EL (cell line): ENCODE results near the gene WDR70.
A peak's percentile ranks its signal among the peaks of the same experiment; 100 is the strongest.
"Not testable (repeated sequence)": the region's sequence is repeated elsewhere in the genome, so short reads cannot be mapped to it uniquely, and the experiment has no call there.

Source experiments
- DNase-seq: peaks from one replicate; pipeline ENCODE4 v3.0.0-alpha.2; 2016

Gene WDR70

DNA sequence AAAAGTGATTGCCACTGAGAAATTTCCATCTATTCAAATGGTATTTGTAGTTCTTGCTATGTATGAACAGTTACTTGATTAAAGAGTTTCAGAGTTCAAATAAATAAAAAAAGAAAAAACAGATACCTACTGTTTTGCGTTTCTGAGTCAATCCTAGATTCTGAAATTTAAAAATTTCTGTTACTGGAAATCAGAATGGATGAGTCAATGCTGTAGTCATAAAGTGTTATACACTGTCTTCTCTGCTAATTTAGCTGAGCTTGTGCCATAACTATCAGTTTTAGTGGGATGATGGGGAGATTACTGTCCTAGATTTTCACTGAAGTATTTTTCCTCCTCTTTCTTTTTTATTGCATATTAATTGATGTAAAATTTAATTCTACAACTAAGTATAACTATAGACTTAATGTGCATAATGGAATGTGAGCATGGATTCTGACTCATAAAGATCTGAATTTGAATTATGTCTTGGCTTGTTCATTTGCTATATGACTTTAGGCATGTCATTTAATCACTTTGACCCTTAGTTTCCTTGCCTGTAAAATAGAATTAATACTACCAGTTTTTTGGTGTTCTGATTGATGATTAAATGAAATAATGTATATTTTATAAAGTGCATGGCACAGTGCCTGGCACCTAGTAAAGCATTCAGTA, 75.4 kb downstream of the WDR70 start:
- peak; percentile 58 for DNase-seq

DNA sequence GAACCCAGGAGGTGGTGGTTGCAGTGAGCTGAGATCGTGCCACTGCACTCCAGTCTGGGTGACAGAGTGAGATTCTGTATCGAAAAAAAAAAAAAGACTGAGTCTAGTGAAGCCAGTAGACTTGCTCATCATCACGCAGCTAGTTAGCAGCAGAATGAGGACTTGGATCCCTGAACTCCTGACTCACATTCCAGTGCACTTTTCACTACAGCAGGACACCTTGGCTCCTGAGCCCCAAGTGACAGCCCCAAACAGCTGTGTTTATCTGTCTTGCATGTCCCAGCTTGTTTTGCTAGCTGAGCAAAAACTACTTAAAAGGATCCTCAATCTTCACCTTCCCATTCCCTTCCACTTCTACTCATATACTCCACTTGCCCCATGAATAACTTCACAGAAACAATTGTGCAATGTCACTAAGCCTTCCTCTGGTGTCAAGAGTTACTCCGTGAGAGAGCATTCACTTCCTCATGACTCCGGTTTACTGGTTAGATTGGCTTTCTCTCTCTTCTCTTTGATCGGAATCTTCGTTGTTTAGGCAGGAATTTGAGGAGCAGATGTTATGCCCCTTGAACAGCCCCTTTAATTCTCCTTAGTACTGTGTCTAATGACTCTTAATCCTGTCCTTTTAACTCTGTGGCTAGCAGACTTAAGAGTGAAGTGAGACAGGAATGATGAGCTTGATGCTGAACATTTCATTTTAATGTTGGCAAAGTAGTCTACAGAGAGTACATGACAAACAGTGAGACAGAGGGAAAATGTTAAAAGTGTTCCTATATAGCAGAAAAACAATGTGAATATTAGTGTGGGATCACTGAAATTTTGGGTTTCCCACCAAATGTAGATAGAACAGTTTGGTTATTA, 84.3 kb downstream of the WDR70 start:
- DNase-seq: not testable (repeated sequence)

DNA sequence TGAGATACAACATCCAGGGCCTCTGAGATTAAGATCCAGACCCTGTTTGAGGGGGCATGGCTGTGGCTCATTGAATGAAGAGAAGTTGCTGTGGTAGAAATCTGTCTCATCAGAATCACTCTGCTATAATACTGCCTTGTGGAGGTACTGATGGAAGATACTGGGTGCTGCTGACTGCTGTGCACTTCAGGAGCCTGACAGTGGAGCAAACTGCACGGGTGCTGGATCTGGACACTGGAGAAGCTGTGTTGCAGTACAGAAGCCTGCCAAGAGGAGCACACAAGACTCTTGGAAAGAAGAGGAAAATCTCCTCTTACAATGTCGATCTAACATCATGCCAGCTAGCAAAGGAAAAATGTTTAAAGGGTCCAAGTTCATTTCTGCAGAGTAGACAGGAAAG, 85.5 kb downstream of the WDR70 start:
- DNase-seq: not testable (repeated sequence)

DNA sequence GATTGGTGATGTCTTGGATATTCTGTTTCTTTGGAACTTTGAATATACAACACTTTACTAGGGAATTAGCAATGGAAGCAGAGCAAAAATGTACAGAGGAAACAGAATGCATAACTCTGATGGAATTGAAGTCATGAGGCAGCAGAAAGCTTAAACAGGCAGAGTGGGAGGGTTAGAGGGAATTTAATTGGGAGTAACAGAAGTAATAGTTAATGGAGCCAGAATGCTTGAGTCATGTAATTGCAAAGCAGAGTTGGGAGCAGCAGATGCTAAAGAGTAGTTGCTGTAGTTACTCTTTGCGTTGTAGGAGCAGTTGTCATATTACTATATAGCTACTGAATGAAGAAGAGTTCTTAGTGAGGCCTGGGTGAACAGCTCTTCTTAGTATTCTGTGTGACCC, 90.3 kb downstream of the WDR70 start:
- DNase-seq: not testable (repeated sequence)

DNA sequence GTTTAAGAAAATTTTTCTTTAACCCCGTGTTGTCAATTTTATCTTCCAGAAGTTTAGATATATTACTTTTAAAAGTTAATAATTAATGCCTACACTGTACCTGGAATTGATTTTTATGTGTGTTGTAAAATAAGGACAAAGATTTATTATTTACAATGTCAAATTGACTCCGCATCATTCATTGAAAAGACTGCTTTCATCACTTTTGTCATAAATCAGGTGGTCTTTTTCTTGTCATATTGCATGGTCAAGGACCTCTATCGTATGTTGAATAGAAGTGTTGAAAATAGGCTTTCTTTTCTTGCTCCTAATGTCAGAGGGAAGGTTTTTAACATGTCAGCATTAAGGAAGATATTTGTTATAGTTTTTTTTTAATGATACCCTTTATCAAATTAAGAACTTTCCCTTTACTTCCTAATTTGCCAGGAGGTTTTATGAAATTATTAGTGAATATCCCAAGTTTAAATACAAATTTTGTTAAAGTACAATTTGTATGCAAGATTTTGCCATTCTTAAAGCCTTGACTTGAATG, 92.6 kb downstream of the WDR70 start:
- DNase-seq: no peak

DNA sequence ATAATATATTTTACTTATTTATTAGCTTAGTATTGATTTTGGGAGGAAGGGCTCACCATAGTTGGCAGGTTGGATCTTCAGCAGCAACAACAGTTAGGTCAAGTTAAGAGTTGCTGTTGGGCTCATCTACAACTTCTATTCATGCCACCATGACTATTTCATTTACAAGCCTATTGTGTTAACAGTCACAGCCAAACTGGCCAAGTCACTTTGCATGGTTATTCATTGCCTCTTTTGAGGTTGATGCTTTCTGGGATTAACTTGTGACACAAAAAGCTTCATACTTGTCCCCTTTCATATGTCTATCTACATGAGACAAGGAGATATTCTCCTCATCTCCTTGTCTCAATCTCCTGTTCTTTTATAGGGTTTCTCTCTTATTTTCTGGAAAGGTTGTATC, 98.3 kb downstream of the WDR70 start:
- DNase-seq: no peak

DNA sequence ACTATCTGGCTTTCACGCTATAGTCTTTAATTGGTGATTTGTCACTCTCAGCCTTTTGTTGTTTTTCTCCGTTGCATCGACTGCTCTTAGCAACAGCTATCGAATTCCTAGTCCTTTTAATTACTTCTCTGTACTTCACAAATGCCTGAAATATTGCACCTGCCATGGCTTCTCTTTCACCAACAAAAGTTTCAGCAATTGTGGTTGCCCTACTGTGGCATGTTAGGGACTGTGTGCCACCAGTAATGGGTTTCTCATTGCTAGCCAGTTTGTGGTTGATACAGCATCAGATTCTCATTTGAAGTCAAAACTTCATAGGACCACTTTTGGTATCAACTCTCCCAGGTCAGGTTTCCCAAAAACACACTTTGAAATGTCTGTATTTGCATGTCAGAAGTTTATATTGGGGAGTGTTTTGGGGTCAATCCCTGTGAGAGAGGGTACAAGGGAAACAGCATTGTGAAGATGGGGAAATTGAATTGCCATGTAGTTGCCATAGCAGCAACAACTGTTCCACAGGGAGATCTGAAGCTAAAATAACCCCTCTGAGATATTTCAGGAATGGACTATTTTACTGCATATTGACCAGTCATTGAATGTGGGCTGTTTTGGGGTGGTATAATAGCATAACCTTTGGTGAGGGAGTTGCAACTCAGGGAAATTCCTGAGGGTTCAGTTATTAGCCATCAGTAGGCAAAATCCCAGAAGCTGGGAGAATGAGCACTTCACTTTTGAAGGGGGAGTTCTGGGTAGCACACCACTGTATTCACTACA, 99.2 kb downstream of the WDR70 start:
- no peak for DNase-seq

DNA sequence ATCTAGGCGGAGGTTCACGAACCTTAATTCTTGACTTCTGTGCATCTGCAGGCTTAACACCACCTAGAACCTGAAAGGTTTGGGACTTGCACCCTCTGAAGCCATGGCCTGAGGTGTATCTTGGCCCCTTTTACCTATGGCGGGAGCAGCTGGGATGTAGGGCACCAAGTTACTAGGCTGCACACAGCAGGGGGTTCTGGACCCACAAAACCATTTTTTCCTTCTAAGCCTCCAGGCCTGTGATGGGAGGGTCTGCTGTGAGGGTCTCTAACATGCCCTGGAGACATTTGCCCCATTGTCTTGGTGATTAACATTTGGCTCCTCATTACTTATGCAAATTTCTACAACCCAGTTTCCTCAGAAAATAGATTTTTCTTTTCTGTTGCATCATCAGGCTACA, 102.3 kb downstream of the WDR70 start:
- DNase-seq: not testable (repeated sequence)

DNA sequence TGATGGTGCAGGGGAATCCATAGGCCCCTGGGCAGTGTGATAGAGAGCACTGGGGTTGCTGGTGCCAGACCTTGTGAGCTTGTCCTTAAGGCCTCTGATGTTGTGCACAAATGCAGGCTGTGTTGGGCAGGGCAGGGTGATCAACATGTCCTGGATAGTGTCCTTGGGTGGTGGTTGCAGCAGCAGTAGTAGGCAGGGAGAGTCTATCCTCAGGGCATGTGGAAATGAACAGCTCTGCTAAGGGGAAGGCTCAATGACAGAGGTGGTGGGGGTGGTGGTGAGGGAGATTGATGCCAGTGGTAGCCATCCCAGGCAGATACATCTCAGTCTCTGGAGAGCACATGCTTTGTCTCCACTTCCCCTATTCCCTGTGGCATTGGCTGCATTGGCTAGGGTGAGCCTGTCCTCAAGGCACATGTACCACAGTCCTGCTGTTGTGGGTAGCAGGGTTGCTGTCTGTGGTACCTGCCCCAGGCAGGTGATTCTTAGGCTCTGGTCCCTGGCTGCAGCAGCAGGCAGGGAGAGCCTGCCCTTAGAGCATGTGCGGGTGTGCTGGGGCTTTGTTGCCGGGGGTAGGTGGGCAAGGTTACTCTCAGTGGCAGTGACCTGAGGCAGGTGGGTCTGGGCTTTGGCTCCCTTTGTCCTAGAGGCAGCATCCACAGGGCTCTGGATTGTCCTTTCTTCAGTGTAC, 111.1 kb downstream of the WDR70 start:
- no peak for DNase-seq

DNA sequence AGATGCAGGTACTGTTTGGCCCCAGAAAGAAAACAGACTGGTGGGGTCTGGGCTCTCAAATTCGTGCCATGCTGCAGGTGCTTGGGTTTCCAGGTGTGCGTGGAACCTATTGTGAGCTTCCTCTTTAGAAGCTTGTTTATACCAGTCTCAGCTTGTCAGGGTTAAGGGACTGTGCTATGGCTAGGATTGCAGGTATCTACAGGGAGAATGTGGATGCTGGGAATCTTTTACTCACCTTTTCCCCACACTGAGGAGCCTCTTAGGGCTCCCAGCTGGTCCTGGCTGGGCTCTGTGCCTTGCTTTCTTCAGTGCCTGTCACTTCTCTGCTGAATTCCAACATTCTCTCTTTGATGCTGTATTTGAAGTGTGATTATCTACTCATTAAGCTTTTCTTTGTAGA, 111.8 kb downstream of the WDR70 start:
- DNase-seq: no peak

DNA sequence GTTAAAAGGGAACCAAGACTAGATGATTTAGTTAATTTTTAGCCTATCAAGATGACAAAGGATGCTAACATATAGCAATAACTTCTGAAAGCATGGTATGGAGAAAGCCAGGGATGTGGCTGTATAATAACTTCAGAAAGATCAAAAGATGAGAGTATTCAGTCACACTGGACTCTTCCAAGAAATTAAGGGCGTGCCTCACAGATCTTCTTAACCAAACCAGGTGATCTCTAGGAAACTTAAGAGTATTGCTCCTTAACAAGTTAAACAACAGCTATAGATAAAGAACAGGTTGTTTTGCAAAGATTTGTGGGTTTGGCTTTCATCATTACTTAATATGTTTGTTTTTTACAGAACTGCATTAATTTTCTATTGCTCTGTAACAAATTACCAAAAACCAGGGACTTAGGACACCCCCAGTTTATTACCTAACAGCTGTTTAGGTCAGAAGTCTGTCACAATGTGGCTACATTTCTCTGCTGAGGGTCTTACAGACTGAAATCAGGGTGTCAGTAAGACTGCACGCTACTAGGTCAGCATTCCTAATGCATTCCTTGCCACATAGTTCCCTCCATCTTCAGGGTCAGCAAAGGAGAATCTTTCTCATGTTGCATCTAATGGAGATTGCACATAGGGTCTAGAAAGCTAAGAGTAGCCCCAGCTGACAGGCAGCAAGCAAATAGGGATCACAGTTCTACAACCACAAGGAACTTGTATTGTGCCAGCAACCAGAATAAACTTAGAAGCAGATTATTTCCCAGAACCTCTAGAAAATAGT, 113.8 kb downstream of the WDR70 start:
- DNase-seq: no peak

DNA sequence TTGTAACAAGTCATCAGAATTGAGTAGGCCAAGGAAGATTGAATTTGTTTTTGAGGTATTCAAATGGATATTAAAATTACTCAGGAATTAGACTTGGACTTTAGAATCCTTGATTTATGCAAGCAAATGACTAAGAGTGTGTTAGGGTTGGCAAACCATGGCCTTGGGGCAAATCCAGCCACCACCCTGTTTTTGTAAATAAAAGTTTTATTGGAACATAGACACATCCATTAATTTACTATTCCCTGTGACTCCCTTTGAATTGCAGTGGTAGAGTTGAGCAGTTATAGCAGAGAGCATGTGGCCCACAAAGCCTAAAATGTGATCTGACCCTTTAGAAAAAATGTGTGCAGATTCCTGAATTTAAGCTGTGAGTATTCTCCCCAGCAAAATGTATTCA, 115.6 kb downstream of the WDR70 start:
- peak; percentile 51 for DNase-seq

DNA sequence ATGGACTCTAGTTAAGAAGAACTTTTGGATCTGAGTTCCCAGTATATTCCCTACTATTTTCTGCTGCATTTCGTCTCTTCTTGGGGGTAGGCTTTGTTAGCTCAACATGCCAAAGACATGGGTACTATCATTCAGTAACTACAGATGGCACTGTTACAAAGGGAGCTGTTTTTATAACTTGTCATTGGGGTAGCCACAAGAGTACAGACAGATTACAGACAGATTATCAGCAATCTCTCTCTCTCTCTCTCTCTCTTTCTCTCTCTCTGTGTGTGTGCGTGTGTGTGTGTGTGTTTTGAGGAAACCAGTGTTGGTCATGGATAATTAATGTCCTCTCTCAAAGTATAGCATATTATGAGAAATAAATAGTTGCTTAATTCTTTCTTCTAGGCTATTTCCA, 116.1 kb downstream of the WDR70 start:
- DNase-seq: peak; percentile 46

DNA sequence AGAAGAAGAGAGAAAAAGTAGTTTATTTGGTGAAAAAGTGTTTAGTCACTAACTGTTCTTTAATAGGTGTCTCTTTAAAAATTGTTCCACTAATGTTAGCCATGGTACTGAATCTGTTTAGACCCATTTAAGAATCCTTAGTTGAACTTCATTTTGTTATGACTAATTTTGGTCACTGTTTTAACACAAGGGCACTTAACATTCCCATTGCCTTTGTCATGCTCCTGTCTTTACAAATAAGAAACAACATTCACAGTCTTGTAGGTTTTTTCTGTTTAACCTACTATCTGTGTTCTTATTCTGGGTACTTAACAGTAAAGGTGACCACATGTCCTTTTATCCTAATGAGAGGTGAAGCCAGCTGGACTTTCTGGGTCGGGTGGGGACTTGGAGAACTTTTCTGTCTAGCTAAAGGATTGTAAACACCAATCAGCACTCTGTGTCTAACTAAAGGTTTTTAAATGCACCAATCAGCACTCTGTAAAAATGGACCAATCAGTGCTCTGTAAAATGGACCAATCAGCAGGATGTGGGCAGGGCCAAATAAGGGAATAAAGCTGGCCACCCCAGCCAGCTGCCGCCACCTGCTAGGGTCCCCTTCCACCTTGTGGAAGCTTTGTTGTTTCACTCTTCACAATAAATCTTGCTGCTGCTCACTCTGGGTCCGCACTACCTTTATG, 116.7 kb downstream of the WDR70 start:
- DNase-seq: peak; percentile 78

DNA sequence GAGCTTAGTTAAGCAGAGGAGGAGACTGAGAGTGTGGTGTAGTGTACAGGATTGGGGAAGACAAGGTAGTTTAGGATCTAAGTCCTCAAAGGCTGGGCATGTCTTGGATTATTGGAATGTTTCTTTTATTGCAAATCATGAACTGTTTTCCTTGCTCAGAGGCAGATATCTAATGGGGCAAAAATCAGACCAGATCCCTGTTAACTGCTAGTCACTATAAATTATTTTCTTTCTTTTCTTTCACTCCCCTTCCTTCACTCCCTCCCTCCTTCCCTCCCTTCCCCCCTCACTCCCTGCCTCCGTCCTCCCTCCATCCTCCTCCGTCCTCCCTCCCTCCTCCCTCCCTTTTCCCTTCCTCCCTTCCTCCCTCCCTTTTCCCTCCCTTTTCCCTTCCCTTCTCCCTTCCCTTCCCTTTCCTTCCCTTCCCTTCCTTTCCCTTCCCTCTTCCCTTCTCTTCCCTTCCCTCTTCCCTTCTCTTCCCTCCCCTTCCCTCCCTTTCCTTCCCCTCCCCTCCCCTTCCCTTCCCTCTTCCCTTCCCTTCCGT, 117.9 kb downstream of the WDR70 start:
- no peak for DNase-seq

DNA sequence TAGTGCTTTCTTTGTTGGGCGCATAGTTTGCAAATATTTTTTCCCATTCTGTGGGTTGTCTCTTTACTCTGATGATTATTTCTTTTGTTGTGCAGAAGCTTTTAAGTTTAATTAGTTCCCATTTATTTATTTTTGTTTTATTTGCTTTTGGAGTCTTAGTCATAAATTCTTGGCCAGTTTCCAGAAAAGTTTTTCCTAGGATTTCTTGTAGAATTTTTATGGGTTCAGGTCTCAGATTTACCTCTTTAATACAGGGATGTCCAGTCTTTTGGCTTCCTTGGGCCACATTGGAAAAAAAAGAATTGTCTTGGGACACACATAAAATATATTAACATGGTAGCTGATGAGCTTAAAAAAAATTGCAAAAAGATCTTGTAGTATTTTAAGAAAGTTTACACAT, 122.0 kb downstream of the WDR70 start:
- DNase-seq: peak; percentile 34

DNA sequence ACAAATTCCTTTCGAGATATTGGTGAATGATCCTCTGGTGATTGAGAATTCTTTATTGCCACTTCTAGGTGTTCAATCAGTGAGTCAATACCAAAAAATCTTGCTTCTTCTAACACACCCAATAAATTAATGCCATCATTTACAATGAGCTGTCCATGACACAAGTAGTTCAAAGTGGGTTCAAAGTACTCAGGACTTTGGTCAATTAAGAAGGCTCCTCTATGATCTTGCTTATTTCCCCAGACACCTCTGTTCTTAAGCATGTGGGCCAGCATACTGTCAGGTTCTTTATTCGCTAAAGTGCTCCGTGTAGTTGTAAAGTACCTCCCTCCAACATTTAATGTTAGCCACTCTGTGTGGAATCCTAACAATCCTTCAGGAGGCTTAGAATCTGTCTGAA, 127.1 kb downstream of the WDR70 start:
- no peak for DNase-seq

DNA sequence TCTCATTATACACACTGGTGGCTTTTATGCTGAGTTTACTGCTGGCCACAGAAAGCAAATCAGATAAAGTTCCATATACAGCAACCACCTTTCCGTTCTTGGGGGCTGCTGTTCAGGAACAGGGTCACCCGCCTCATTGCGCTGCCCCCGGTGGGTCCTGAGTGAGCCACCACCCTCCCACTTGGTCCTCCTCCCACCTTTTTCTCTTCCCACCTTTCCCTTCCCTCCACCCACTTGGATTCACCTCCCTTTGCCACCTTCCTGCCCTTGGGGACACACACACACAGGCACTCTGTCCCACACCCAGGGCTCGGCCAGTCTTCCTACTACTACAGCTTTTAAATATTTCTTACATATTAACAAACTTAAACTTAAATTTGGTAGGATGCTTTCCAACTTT, 127.6 kb downstream of the WDR70 start:
- no peak for DNase-seq

DNA sequence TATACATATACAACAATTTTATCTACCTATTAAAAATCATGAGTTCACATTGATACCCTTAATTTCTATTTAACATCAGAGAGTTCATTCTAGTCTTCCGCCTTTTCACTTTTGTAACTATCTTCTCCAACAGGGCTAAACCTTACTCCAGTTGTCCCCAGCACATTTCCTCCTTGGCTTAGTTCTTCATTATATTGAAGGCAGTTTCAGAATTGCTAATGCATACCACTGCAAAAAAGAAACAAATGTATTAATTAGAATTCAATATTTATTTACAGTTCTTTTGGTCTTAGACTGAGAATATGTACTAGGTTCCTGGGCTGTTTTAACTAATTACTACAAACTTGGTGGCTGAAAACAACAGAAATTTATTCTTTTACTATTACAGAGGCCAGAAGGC, 132.5 kb downstream of the WDR70 start:
- no peak for DNase-seq

DNA sequence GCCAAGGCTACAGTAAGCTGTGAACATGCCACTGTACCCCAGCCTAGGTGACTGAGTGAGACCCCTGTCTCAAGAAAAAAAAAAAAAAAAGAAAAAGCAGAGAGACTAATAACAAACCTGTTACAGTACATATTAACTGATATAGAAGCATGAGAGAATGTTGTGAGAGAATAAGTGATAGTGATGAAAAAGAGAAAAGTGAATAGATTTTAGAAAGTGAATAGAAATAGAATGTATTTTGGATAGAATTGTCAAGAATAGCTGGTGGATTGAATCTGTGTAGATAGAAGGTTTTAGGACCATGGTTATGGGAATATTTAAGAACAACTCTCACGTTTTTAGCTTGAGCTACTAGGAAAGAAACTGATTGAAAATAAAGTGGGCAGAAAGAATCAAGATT, 135.8 kb downstream of the WDR70 start:
- DNase-seq: no peak

DNA sequence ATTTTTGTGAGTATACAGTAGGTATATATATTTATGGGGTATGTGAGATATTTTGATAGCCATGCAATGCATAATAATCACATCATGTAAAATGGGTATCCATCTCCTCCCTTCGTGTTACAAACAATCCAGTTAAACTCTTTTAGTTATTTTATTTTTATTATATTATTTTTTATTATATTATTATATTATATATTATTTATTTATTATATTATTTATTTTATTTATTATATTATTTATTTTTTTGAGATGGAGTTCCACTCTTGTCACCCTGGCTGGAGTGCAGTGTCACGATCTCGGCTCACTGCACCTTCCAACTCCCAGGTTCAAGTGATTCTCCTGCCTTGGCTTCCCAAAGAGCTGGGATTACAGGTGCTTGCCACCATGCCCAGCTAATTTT, 138.6 kb downstream of the WDR70 start:
- no peak for DNase-seq
